GM03348 (cell line): Measurements from ENCODE around the gene PNPO.
"Not testable (repeated sequence)": the region's sequence is repeated elsewhere in the genome, so short reads cannot be mapped to it uniquely, and the experiment has no call there.

Experiments used
- DNase-seq: peaks from one replicate; pipeline ENCODE4 v3.0.0; 2012; ENCODE audit warnings: low spot score

The PNPO gene

DNA sequence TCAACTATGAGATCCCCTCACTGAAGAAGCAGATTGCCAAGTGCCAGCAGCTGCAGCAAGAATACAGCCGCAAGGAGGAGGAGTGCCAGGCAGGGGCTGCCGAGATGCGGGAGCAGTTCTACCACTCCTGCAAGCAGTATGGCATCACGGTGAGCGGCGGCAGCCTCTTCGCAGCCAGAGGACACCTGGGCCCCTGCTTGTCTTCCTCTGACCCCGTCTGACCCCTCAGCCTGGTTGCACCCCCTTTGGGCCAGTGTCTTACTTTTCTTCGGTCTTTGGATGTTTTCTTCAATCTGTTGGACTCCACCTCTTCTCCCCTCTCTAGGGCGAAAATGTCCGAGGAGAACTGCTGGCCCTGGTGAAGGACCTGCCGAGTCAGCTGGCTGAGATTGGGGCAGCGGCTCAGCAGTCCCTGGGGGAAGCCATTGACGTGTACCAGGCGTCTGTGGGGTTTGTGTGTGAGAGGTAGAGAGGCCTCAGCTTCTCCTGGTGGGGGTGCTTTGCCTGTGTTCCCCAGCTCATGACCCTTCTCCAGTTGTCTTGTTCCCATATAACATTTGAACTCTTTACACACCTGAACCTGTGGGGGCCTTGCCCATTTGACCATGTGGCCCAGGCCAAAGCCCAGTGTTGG is 33.9 kb downstream of the PNPO start:
- DNase-seq: no peak

- DNase-seq: no peak
Observed at GRCh38 chr17:47975823-47976205, 34.4 kb downstream of the PNPO start.

DNA sequence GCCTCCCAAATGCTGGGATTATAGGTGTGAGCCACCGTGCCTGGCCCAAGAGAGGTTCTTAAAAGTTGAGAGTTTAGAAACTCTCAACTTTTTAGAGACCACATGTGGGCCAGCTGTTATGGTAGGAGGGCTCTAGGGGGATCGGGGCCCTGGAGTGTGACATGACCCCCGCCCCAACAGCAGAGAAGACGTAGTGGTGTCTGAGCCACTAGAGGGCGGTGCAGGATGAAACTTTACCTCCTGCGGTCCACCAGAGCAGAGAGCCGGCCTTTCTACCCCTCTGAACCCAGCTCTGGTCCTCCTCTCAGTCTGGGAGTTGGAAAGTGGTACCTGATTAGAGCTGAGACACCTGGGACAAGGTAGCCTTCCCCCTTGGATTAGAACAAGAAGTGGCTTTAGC is 37.0 kb downstream of the PNPO start:
- peak; percentile 84 for DNase-seq

- no peak for DNase-seq
Observed at GRCh38 chr17:47980541-47980940, 39.2 kb downstream of the PNPO start.

DNA sequence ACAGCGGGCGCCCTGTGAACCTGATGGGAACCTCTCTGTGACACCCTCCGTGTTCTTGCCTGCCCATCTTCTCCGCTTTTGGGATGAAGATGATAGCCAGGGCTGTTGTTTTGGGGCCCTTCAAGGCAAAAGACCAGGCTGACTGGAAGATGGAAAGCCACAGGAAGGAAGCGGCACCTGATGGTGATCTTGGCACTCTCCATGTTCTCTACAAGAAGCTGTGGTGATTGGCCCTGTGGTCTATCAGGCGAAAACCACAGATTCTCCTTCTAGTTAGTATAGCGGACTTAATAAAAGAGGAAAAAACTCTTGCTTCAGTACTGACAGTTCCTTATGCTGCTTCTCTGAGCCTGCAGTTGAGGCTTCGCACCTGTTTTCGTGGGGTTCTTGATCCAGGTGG is 40.1 kb downstream of the PNPO start:
- no peak for DNase-seq

- no peak for DNase-seq
Observed at GRCh38 chr17:47982091-47982617, 40.8 kb downstream of the PNPO start.

DNA sequence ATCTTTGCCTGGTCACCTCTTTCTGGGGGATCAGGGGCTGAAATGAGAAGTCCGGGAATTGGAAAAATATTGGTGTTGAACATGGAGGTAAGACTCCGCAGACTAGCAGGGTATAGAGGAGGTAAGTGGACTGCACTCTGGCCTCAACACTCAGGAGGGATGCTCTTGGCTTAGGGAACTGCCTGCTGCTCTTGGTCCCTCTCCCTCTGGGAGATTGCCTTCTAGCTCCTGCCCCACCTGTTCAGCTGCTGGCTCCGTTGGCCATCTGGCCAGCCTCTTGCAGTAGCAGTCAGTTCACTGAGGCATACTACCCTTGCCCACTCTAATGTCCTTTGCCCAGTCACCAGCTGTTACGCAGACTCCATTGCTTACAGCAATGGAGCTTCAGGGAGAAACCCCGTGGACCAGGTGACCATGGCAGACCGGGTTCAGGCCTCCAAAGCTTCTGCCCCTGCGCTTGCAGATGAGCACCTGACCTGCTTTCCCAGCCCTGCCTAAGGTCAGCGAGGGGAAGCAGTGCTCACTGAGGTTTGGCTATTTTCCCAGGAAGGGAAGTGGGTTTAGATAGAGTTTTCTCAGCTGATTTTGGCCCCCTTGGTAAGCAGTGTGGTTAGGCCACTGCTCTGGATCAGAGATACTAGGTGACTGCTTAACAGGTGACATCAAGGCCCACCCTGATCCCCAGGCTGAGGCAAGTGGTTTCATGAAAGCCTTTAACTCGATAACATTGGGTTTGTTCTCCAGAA is 41.4 kb downstream of the PNPO start:
- DNase-seq: no peak

GRCh38 chr17:47983492-47984223 is 42.3 kb downstream of the PNPO start:
- DNase-seq: no peak

DNA sequence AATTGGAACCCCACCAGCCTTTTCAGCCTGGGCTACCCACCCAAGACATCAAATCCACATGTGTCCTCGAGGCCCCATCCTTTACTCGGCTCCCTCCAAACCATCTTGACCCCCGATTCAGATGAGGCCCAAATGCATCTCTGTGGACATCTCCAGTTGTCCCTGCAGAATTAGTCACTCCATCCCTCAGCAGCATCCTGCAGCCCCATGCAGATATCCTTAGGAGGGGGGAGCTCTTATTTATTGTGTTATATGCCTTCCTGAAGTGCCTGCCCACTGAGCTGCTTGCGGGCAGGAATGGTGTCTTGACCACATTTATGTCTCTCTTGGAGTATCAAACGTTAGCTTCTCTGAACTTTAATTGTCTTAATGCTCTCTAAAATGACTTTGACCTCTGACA is 45.1 kb downstream of the PNPO start:
- no peak for DNase-seq

- peak; percentile 20 for DNase-seq
Observed at GRCh38 chr17:47987240-47987835, 46.0 kb downstream of the PNPO start.

DNA sequence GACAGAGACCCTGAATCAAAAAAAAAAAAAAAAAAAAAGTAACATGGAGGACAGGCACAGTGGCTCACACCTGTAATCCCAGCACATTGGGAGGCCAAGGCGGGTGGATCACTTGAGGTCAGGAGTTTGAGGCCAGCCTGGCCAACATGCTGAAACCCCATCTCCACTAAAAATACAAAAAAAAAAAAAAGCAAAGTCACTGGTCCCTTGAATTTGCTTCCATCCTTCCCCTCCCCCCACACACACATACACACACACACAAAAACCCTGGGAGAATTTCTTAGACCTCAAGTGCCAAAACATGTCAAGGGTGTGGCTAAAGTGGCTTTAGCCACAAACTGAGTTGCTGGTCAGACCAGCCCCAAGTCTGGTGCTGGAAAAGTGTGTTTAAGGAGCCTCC is 47.1 kb downstream of the PNPO start:
- DNase-seq: not testable (repeated sequence)

GRCh38 chr17:47989159-47989558 is 47.8 kb downstream of the PNPO start:
- no peak for DNase-seq

GRCh38 chr17:47989700-47990099 is 48.3 kb downstream of the PNPO start:
- no peak for DNase-seq

- DNase-seq: peak; percentile 27
Observed at GRCh38 chr17:47990962-47991731, 49.8 kb downstream of the PNPO start.

GRCh38 chr17:47992216-47992615 is 50.8 kb downstream of the PNPO start:
- no peak for DNase-seq

DNA sequence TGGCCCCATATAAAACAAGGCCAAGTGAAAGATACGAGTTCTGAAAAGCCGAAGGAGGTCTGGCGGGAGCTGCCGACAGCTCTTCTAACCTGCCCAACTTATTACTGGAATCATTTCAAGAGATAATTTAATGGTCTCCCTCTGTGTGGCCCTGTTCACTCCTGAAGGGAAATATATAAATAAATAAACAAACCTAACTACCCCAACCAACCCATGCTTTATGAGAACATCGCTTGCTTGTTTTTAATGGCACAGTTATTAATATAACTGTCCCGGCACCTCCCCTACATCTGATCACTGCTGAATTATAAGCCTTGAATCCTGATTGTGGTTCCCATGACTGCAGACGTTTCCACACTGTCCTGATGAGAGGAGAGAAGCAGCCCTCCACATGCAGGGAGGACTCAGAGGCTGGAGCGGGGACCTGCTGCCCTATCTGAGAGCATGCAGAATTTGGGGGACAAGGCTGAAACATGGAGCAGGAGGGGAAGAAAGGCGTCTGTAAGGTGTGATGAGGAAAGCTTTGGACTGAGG is 51.7 kb downstream of the PNPO start:
- no peak for DNase-seq

DNA sequence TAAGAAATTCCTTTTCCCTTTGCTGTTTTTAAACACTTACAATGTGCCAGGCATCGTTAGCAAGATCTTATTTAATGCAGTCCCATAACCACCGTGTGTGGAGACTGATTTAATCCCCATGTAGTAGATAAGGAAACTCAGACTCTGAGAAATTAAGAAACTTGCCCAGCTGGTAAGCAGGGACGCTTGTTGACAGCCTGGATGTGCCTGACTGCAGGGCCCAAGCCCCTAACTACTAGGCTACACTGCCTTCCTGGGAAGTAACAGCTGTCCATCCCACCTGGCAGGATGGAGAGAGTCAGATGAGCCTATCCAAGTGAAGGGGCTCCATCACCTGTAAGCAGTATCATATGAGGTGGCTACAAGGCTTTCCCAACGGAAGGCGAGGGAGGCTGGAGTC is 52.6 kb downstream of the PNPO start:
- no peak for DNase-seq

GRCh38 chr17:47994724-47995123 is 53.4 kb downstream of the PNPO start:
- no peak for DNase-seq

DNA sequence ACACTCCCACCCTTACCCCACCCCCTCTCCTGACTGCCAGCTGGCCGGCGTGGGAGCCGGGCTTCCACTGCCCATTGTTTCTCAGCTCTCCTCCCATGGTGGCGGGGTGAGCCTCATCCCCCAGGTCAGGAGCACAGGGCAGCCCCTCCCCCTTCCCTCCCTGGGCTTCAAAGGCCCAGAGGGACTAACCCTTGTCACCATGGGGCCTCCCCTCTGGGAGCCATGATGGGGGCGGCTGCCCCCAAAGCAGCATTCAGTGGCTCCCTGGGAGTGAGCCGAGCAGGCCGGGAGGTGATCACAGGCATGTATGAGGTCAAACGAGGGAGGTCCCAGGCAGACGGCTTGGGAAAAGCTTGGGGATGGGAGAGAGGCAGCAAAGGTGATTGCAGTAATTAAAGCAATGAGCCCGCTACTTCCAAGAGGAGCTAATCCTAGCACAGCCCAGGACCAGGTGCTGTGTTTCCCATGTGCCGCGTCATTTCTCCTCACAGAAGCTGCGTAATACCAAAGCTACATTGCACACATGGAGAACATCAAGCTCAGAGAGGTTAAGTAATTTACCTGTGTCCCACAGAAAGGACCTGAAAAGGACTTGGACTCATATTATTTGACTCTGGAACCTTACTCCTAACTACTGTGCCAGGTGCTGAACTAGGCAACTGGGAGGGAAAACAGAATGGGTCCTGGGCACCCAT is 54.0 kb downstream of the PNPO start:
- DNase-seq: no peak

DNA sequence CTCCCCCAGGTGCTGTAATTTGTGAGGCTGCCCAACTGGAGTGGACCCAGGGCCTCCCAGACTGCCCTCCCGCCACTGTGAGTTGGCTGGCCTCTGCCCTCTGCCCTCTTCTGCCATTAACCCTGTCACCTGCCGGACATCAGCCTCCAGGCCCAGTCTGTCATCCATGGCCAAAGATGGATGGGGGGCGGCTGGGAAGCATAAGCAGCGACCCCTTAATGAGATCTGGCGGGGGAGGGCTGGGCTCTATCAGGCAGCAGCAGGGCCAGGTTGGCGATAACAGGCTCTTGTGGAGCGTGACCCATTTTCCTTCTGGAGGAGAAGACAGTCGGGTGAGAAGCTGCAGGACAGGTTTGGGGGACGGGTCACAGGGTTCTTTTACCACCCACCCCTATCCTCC is 54.8 kb downstream of the PNPO start:
- no peak for DNase-seq

- DNase-seq: no peak
Observed at GRCh38 chr17:47997586-47997985, 56.2 kb downstream of the PNPO start.
